HFF-Myc (cell line): ENCODE results near the gene HTR3A.

Experiments
- DNase-seq: peaks from one replicate; pipeline ENCODE4 v3.0.0-alpha.2; 2011; ENCODE audit warnings: low read depth; ENCODE audit errors: extremely low read depth
- H3K4me3 ChIP-seq: replicated peaks from 2 replicates; pipeline ENCODE4 v1.5.1; 2011; ENCODE audit warnings: low read depth, mild to moderate bottlenecking, control low read depth, low read length
- TF ChIP-seq, protein P1 (sequence below): IDR thresholded peaks from 2 replicates; pipeline ENCODE4 v1.5.1; 2012; ENCODE audit warnings: mild to moderate bottlenecking, low read depth, low read length, control low read depth; ENCODE audit errors: missing control alignments

Gene HTR3A

DNA sequence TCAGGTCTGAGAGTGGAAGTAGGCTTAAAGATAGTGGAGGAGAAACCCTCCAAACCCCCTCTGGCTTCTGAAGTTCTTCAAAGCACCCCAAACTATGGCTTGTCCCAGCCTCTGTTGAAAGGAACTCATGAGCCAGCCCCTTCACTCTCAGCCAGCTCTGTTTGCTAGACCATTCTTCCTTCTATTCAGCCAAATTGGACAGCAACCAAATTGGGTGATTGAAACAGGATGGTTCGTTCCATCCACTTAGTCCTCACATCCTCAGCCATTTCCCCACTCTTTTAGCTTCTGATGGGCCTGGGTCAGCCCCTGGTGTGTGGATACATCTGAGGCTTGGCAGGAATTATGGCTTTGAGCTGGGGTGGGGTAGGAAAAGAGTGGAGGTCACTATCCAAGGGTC, 4.5 kb downstream of the HTR3A start:
- TF ChIP-seq, protein P1, sequence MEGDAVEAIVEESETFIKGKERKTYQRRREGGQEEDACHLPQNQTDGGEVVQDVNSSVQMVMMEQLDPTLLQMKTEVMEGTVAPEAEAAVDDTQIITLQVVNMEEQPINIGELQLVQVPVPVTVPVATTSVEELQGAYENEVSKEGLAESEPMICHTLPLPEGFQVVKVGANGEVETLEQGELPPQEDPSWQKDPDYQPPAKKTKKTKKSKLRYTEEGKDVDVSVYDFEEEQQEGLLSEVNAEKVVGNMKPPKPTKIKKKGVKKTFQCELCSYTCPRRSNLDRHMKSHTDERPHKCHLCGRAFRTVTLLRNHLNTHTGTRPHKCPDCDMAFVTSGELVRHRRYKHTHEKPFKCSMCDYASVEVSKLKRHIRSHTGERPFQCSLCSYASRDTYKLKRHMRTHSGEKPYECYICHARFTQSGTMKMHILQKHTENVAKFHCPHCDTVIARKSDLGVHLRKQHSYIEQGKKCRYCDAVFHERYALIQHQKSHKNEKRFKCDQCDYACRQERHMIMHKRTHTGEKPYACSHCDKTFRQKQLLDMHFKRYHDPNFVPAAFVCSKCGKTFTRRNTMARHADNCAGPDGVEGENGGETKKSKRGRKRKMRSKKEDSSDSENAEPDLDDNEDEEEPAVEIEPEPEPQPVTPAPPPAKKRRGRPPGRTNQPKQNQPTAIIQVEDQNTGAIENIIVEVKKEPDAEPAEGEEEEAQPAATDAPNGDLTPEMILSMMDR, result no peak
- DNase-seq, result no peak
- H3K4me3 ChIP-seq, result no peak overlapping the region

DNA sequence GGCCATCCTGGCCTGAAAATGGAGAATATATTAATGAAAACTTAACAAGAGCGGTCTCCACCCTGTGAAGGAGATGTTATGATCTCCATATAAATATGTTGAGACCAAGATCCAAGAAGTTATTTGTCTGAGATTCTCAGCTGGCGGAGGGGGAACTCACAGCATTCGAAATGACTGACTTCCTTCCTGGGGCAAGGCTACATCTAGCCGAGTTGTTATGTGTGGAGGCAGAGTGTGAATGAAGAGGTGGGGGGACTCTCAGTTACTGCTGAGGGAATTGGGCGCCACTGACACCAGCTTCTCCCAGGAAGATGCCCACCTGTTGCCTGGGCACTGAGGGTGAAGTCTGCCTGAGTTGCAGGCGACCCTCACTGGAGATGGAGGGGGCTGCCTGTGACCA, 5.9 kb downstream of the HTR3A start:
- TF ChIP-seq, protein P1, result no peak
- DNase-seq, result no peak
- no peak overlapping the region for H3K4me3 ChIP-seq

DNA sequence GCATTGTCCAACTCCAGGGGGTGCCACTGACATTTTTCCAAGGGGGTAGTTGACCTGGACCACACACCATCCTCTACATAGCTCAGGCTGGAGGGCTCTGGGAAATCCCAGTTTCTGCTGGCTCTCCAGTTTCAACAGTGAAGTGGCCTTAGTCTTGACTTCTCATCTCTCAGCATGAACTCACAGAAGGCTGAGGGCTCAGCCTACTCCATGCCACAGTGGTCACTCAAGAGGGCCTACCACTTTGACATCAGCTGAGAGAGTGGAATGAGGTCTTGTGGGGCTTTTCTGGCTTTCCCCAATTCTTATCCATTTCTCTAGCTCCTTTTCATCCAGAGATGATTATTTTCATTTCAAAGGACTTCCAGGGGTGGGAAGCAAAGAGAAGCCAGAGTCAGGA, 7.4 kb downstream of the HTR3A start:
- DNase-seq, result no peak
- TF ChIP-seq, protein P1, result no peak
- H3K4me3 ChIP-seq, result no peak overlapping the region

DNA sequence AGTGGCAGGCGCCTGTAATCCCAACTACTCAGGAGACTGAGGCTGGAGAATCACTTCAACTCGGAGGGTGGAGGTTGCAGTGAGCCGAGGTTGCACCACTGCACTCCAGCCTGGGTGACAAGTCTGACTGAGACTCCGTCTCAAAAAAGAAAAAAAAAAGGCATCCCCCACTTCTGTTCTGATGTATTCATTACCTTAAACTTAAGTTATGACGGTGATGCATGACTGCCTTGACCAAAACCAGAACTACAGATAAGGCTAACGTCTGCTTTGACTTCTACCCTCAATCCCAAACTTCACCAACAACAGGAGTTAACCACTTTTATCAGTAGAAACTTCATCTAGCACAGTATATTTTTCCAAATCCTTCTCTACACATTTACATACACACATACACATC, 9.9 kb downstream of the HTR3A start:
- TF ChIP-seq, protein P1, result no peak
- DNase-seq, result no peak
- no peak overlapping the region for H3K4me3 ChIP-seq

DNA sequence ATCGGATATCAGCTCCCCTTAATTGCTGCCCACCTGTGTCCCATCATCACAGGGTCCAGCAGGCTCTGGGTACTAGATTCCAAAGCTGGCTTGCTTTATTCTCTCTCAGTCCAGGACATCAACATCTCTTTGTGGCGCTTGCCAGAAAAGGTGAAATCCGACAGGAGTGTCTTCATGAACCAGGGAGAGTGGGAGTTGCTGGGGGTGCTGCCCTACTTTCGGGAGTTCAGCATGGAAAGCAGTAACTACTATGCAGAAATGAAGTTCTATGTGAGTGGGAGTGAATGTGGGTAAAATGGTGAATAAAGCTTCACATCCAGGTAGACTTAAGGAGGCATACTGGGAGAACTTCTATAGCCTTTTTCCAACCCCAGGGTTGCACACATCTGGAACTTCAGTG, 11.0 kb downstream of the HTR3A start:
- H3K4me3 ChIP-seq, result no peak overlapping the region
- DNase-seq, result no peak
- TF ChIP-seq, protein P1, result no peak

DNA sequence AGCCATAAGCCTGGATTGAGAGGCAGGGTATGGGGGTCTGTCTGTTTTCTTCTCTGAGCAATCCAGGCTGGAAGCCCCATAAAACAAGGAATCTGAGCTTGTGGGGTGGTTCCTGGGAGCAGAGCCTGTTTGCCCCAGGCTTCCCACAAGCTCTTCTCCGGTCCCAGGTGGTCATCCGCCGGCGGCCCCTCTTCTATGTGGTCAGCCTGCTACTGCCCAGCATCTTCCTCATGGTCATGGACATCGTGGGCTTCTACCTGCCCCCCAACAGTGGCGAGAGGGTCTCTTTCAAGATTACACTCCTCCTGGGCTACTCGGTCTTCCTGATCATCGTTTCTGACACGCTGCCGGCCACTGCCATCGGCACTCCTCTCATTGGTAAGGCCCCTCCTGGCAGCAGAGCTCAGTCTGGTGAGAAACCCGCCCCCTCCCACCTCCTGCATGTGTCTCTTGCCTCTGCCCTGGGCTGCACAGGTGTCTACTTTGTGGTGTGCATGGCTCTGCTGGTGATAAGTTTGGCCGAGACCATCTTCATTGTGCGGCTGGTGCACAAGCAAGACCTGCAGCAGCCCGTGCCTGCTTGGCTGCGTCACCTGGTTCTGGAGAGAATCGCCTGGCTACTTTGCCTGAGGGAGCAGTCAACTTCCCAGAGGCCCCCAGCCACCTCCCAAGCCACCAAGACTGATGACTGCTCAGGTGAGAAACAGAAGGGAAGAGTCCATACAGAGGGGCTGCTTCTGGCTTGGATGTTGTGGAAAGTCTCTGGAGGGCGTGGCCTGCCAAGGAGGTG, 11.6 kb downstream of the HTR3A start:
- no peak for DNase-seq
- TF ChIP-seq, protein P1, result no peak

DNA sequence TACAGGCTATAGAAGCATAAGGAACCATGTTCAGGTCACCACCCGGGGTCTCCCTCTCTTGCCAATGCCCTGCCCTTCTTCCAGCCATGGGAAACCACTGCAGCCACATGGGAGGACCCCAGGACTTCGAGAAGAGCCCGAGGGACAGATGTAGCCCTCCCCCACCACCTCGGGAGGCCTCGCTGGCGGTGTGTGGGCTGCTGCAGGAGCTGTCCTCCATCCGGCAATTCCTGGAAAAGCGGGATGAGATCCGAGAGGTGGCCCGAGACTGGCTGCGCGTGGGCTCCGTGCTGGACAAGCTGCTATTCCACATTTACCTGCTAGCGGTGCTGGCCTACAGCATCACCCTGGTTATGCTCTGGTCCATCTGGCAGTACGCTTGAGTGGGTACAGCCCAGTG, 14.5 kb downstream of the HTR3A start:
- DNase-seq, result no peak
- TF ChIP-seq, protein P1, result no peak
- H3K4me3 ChIP-seq, result no peak overlapping the region

More for the DNA sequence above, 11.6 kb downstream of the HTR3A start:
- no peak overlapping the region for H3K4me3 ChIP-seq
